ENCODE results near the gene TEAD4. TPM values are rescaled to one million over a fixed set of nuclear protein-coding genes. Genes with fewer than 3 reads are reported as not detected.
A peak's percentile ranks its signal among the peaks of the same experiment; 100 is the strongest.

The TEAD4 gene
- total RNA-seq, 1 experiment from 2014 or later: 30.8 TPM

- no peaks in the 10 kb centered on the region for H3K27me3 ChIP-seq
- H3K4me3 ChIP-seq: no peak overlapping the region
- H3K36me3 ChIP-seq: no peaks in the 10 kb centered on the region
- DNase-seq: peak; percentile 65
- H3K9me3 ChIP-seq: no peaks in the 10 kb centered on the region
These were observed 114.4 kb downstream of the TEAD4 start for GRCh38 chr12:3073438-3074250.

GRCh38 chr12:3075315-3075714, 116.1 kb downstream of the TEAD4 start:
- DNase-seq: no peak
- Histone ChIP-seq H3K27me3 (no peaks in the 10 kb centered on the region), H3K4me3 (no peak overlapping the region), H3K36me3 (no peaks in the 10 kb centered on the region), H3K9me3 (no peaks in the 10 kb centered on the region)

- peak; percentile 85 for DNase-seq
- Histone ChIP-seq H3K9me3 (no peaks in the 10 kb centered on the region), H3K4me3 (peak within 1 kb of the TSS; percentile 67), H3K36me3 (no peaks in the 10 kb centered on the region), H3K27me3 (no peaks in the 10 kb centered on the region)
These were observed 117.8 kb downstream of the TEAD4 start, which contains the start of gene TSPAN9 for GRCh38 chr12:3076730-3077571. Gene TSPAN9 (plus strand): TSS chr12:3077379. CDS start chr12:3201194, 123,815 bp downstream.

GRCh38 chr12:3077572-3078081, 118.4 kb downstream of the TEAD4 start:
- DNase-seq: peak; percentile 36
- Histone ChIP-seq H3K9me3 (no peaks in the 10 kb centered on the region), H3K27me3 (no peaks in the 10 kb centered on the region), H3K4me3 (peak overlapping the region; percentile 53), H3K36me3 (no peaks in the 10 kb centered on the region)

GRCh38 chr12:3078086-3078820, 119.1 kb downstream of the TEAD4 start:
- DNase-seq: no peak
- no peaks in the 10 kb centered on the region for H3K36me3 ChIP-seq
- no peaks in the 10 kb centered on the region for H3K9me3 ChIP-seq
- H3K4me3 ChIP-seq: peak overlapping the region; percentile 53
- H3K27me3 ChIP-seq: no peaks in the 10 kb centered on the region

- Histone ChIP-seq H3K27me3 (no peaks in the 10 kb centered on the region), H3K9me3 (no peaks in the 10 kb centered on the region), H3K4me3 (no peak overlapping the region), H3K36me3 (no peaks in the 10 kb centered on the region)
- no peak for DNase-seq
These were observed 121.9 kb downstream of the TEAD4 start for GRCh38 chr12:3081091-3081490.

- H3K9me3 ChIP-seq: no peaks in the 10 kb centered on the region
These were observed 122.7 kb downstream of the TEAD4 start for GRCh38 chr12:3081886-3082285.

GRCh38 chr12:3083241-3083920, 124.2 kb downstream of the TEAD4 start:
- Histone ChIP-seq H3K4me3 (no peak overlapping the region), H3K9me3 (no peaks in the 10 kb centered on the region), H3K27me3 (no peaks in the 10 kb centered on the region), H3K36me3 (no peaks in the 10 kb centered on the region)
- DNase-seq: no peak

More at GRCh38 chr12:3081886-3082285, 122.7 kb downstream of the TEAD4 start:
- DNase-seq: no peak
- Histone ChIP-seq H3K27me3 (no peaks in the 10 kb centered on the region), H3K4me3 (no peak overlapping the region), H3K36me3 (no peaks in the 10 kb centered on the region)

GRCh38 chr12:3083921-3084347, 124.7 kb downstream of the TEAD4 start:
- peak; percentile 16 for DNase-seq

GRCh38 chr12:3084742-3085141, 125.5 kb downstream of the TEAD4 start:
- H3K36me3 ChIP-seq: no peaks in the 10 kb centered on the region
- DNase-seq: no peak
- H3K9me3 ChIP-seq: no peaks in the 10 kb centered on the region
- H3K4me3 ChIP-seq: no peak overlapping the region
- no peaks in the 10 kb centered on the region for H3K27me3 ChIP-seq

More at GRCh38 chr12:3083921-3084347, 124.7 kb downstream of the TEAD4 start:
- Histone ChIP-seq H3K27me3 (no peaks in the 10 kb centered on the region), H3K9me3 (no peaks in the 10 kb centered on the region), H3K36me3 (no peaks in the 10 kb centered on the region), H3K4me3 (no peak overlapping the region)

GRCh38 chr12:3085341-3086139, 126.3 kb downstream of the TEAD4 start:
- no peak for DNase-seq
- Histone ChIP-seq H3K27me3 (no peaks in the 10 kb centered on the region), H3K9me3 (no peaks in the 10 kb centered on the region), H3K36me3 (no peaks in the 10 kb centered on the region), H3K4me3 (no peak overlapping the region)

GRCh38 chr12:3086211-3086610, 127.0 kb downstream of the TEAD4 start:
- no peak overlapping the region for H3K4me3 ChIP-seq
- DNase-seq: no peak
- no peaks in the 10 kb centered on the region for H3K9me3 ChIP-seq
- no peaks in the 10 kb centered on the region for H3K27me3 ChIP-seq
- no peaks in the 10 kb centered on the region for H3K36me3 ChIP-seq

GRCh38 chr12:3086729-3087323, 127.6 kb downstream of the TEAD4 start:
- H3K27me3 ChIP-seq: no peaks in the 10 kb centered on the region
- H3K9me3 ChIP-seq: no peaks in the 10 kb centered on the region
- H3K4me3 ChIP-seq: no peak overlapping the region
- no peaks in the 10 kb centered on the region for H3K36me3 ChIP-seq
- no peak for DNase-seq

GRCh38 chr12:3087758-3088650, 128.8 kb downstream of the TEAD4 start:
- Histone ChIP-seq H3K27me3 (no peaks in the 10 kb centered on the region), H3K36me3 (no peaks in the 10 kb centered on the region)
- peak; percentile 33 for DNase-seq

More at GRCh38 chr12:3087758-3088650, 128.8 kb downstream of the TEAD4 start:
- no peaks in the 10 kb centered on the region for H3K9me3 ChIP-seq
- H3K4me3 ChIP-seq: no peak overlapping the region
